Activated CD8-positive, alpha-beta memory T cell treated with anti-CD3 and anti-CD28 coated beads, Interleukin-2, amount 10 ng/mL, durations not matched to agents 7 days and 5 days (primary cell): ENCODE data around the gene ENAM. TPM values are rescaled to one million over a fixed set of nuclear protein-coding genes. Genes with fewer than 3 reads are reported as not detected.

Experiments used
- ATAC-seq: fragments of 150-1000 bp; cut with Tn5 transposase; one replicate; pipeline ENCODE4 v1.10.0; 2021; ENCODE audit warnings: moderate library complexity
- CTCF ChIA-PET: fragments of 350-600 bp; sonication (Branson Sonifier 250); formaldehyde crosslinking; loops from one replicate; lab custom pipeline; 2021; ENCODE audit warnings: antibody characterized with exemption; lab: Charles Lee
- DNase-seq: peaks from one replicate; pipeline ENCODE4 v3.0.0-alpha.2; 2020
- H3K27ac Mint-ChIP-seq: one replicate; pipeline ENCODE4 v1.8.0; 2021; ENCODE audit warnings: mild to moderate bottlenecking, mixed read lengths
- H3K27me3 Mint-ChIP-seq: one replicate; pipeline ENCODE4 v1.8.0; 2021; ENCODE audit warnings: mixed read lengths
- H3K36me3 Mint-ChIP-seq: one replicate; pipeline ENCODE4 v1.8.0; 2021; ENCODE audit warnings: mild to moderate bottlenecking, mixed read lengths
- H3K4me1 Mint-ChIP-seq: one replicate; pipeline ENCODE4 v1.8.0; 2021; ENCODE audit warnings: mixed read lengths
- H3K4me3 Mint-ChIP-seq: one replicate; pipeline ENCODE4 v1.8.0; 2021; ENCODE audit warnings: mild to moderate bottlenecking, moderate library complexity, mixed read lengths
- H3K9me3 Mint-ChIP-seq: one replicate; pipeline ENCODE4 v1.8.0; 2022; ENCODE audit warnings: low read depth, mixed read lengths
- total RNA-seq, 2 experiments: library from RNA; stranded (reverse); gene quantifications; one replicate each; pipeline ENCODE4 v1.2.3, GENCODE V29; 2021

Gene ENAM
- not detected for total RNA-seq

GRCh38 chr4:70628444-70628843 lies at the start of gene ENAM:
Gene ENAM, plus strand, starts transcription at chr4:70628744. Its CDS starts 757 bp downstream, at chr4:70629501.
- H3K9me3 Mint-ChIP-seq, result no peaks in the 10 kb centered on the region
- ATAC-seq, result no peak
- no peaks in the 10 kb centered on the region for H3K36me3 Mint-ChIP-seq
- peaks cover 5% of the 10 kb centered on the region for H3K4me1 Mint-ChIP-seq
- no peak within 1 kb of the TSS for H3K4me3 Mint-ChIP-seq
- H3K27ac Mint-ChIP-seq, result no peak within 1 kb of the TSS
- DNase-seq, result no peak
- CTCF ChIA-PET, result interaction anchor here (1.7 kb wide), 1 partner anchor 9 kb away, joined by 5 read pairs; no protein-coding TSS in a partner anchor
- H3K27me3 Mint-ChIP-seq, result peaks cover 7% of the 10 kb centered on the region

DNA sequence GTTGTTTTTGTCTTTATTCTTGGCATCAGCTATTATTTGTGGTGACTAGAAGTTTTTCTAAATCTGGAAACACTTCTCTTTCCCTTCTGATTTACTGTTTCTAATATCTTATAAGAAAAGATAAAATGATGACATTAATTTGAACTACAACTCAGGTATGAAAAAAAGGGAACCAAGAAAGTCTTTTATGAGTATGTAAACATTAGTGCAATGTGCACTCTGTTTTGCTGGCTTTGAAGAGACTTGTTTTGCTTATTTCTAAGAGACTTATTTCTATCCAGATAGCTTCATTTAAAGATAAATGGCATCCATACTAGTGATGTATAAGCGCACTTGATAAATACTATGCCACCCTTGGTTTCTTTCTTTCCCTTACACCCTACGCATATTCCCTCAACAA lies 46.6 kb upstream of the ENAM start:
- H3K27ac Mint-ChIP-seq, result no peak overlapping the region
- no peak overlapping the region for H3K4me3 Mint-ChIP-seq
- H3K27me3 Mint-ChIP-seq, result peaks cover 2% of the 10 kb centered on the region
- DNase-seq, result no peak
- no peak for ATAC-seq
- H3K4me1 Mint-ChIP-seq, result no peaks in the 10 kb centered on the region
- H3K36me3 Mint-ChIP-seq, result no peaks in the 10 kb centered on the region
- peaks cover 2% of the 10 kb centered on the region for H3K9me3 Mint-ChIP-seq
- CTCF ChIA-PET, result no interaction called here

DNA sequence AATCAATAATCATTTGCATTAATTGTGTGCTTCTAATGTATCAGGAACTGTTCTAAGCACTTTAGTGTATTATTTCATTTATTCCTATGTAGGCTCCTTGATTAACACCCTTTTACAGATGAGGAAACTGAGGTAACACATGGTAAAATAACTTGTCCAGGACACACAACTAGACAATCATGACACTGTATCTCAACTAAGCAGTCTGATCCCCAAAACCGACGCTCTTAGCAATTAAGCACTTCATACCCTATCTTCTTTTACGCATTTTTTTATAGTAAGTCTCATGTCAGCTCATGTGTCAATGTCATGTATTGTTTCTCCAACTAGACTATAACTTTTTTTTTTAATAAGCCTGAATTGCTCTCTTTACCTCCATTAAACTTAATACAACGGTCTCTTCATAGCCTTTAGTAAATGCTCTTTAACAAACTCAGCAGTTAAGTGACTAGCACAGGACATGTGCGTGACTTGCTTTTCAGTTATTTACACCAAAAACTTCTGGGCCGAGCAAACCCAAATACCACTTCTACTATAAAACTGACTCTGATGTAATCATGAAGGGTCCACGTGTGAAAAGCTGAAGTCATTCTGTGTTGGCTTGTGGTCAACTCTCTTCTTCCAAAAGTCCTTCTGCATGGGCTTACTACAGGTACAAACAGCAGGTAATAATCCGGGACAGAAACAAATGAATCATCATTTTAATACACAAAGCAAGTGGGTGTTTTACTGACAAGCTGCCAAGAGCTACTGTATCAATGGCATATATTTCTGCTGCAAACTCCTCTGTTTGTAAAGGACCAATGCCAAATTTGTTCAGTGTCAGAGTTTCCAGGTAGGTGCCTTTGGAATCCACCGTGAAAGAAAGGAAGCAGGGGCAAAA lies 44.4 kb upstream of the ENAM start:
- Mint-ChIP-seq H3K27ac (no peak overlapping the region), H3K4me1 (no peaks in the 10 kb centered on the region), H3K36me3 (no peaks in the 10 kb centered on the region), H3K27me3 (peaks cover 2% of the 10 kb centered on the region), H3K4me3 (no peak overlapping the region), H3K9me3 (no peaks in the 10 kb centered on the region)
- DNase-seq (no peak), ATAC-seq (no peak)
- CTCF ChIA-PET, result no interaction called here

GRCh38 chr4:70586841-70587240 lies 41.7 kb upstream of the ENAM start:
- ATAC-seq (no peak), DNase-seq (no peak)
- CTCF ChIA-PET, result no interaction called here
- Mint-ChIP-seq H3K4me1 (no peaks in the 10 kb centered on the region), H3K27ac (no peak overlapping the region), H3K9me3 (no peaks in the 10 kb centered on the region), H3K36me3 (no peaks in the 10 kb centered on the region), H3K27me3 (no peaks in the 10 kb centered on the region), H3K4me3 (no peak overlapping the region)

GRCh38 chr4:70589785-70590184 lies 38.8 kb upstream of the ENAM start:
- Mint-ChIP-seq H3K4me1 (no peaks in the 10 kb centered on the region), H3K27ac (no peak overlapping the region), H3K4me3 (no peak overlapping the region), H3K9me3 (no peaks in the 10 kb centered on the region), H3K27me3 (no peaks in the 10 kb centered on the region), H3K36me3 (no peaks in the 10 kb centered on the region)
- CTCF ChIA-PET, result no interaction called here
- no peak for ATAC-seq
- no peak for DNase-seq

DNA sequence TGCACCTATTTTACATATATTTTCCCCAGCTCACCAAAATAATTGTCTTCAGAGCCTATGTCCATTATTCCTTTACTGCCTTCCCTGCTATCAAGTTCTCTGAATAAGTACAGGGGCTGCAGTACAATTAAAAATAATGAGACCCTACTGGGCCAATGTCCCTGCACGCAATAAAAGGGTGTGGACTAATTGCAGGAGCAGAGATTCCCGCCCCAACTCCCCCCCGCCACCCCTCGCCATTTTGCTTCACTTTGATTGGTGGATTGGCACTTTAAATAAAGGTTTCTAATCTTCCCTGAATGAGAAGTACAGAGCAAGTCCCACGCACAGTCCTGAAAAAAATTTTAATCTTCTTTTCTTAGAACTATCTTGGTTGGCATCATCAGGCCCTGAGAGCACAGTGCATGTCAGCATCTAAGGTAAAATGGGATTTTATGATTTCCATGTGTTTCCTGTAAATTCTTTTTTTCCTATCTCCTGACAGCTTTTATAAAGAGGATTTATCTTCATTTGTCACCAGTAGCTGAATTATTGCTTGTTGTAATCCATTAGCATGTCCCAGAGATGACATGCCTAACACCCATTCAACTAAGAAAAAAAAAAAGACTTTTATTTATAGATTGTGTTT lies 36.5 kb upstream of the ENAM start, which contains the start of gene AMBN:
AMBN (plus strand) TSS at position 302 of the 628 bp plus-strand sequence; CDS start at position 405, 103 bp downstream.
- H3K36me3 Mint-ChIP-seq, result no peaks in the 10 kb centered on the region
- no peak for ATAC-seq
- H3K27ac Mint-ChIP-seq, result no peak within 1 kb of the TSS
- no peak for DNase-seq
- peaks cover 4% of the 10 kb centered on the region for H3K27me3 Mint-ChIP-seq
- H3K4me3 Mint-ChIP-seq, result no peak within 1 kb of the TSS
- CTCF ChIA-PET, result no interaction called here
- no peaks in the 10 kb centered on the region for H3K4me1 Mint-ChIP-seq
- H3K9me3 Mint-ChIP-seq, result no peaks in the 10 kb centered on the region

GRCh38 chr4:70594196-70594595 lies 34.3 kb upstream of the ENAM start:
- DNase-seq (no peak), ATAC-seq (no peak)
- H3K4me3 Mint-ChIP-seq, result no peak overlapping the region
- peaks cover 4% of the 10 kb centered on the region for H3K27me3 Mint-ChIP-seq
- CTCF ChIA-PET, result no interaction called here
- H3K4me1 Mint-ChIP-seq, result no peaks in the 10 kb centered on the region
- H3K9me3 Mint-ChIP-seq, result no peaks in the 10 kb centered on the region
- no peaks in the 10 kb centered on the region for H3K36me3 Mint-ChIP-seq
- no peak overlapping the region for H3K27ac Mint-ChIP-seq

- CTCF ChIA-PET, result interaction anchor here (1.3 kb wide), 1 partner anchor 1702 kb away, joined by 3 read pairs; no protein-coding TSS in a partner anchor
- Mint-ChIP-seq H3K9me3 (no peaks in the 10 kb centered on the region), H3K27me3 (peaks cover 11% of the 10 kb centered on the region), H3K36me3 (no peaks in the 10 kb centered on the region), H3K27ac (no peak overlapping the region), H3K4me3 (no peak overlapping the region), H3K4me1 (no peaks in the 10 kb centered on the region)
- no peak for DNase-seq
- no peak for ATAC-seq
These were observed 28.2 kb upstream of the ENAM start for GRCh38 chr4:70600305-70600704.

- no peak overlapping the region for H3K4me3 Mint-ChIP-seq
- CTCF ChIA-PET, result interaction anchor here (1.3 to 1.4 kb wide), 2 partner anchors 51 to 1702 kb away, joined by 3 to 4 read pairs; no protein-coding TSS in a partner anchor
- H3K27me3 Mint-ChIP-seq, result peaks cover 11% of the 10 kb centered on the region
- no peaks in the 10 kb centered on the region for H3K4me1 Mint-ChIP-seq
- H3K36me3 Mint-ChIP-seq, result no peaks in the 10 kb centered on the region
- no peaks in the 10 kb centered on the region for H3K9me3 Mint-ChIP-seq
- H3K27ac Mint-ChIP-seq, result no peak overlapping the region
- ATAC-seq (peak; percentile 23), DNase-seq (no peak)
These were observed 27.6 kb upstream of the ENAM start for GRCh38 chr4:70600977-70601376.

GRCh38 chr4:70601422-70602039 lies 27.0 kb upstream of the ENAM start:
- ATAC-seq, result peak; percentile 91
- Mint-ChIP-seq H3K4me3 (no peak overlapping the region), H3K27me3 (peaks cover 11% of the 10 kb centered on the region), H3K9me3 (no peaks in the 10 kb centered on the region), H3K4me1 (no peaks in the 10 kb centered on the region), H3K27ac (no peak overlapping the region), H3K36me3 (no peaks in the 10 kb centered on the region)
- DNase-seq, result peak; percentile 82
- CTCF ChIA-PET, result interaction anchor here (0.7 to 1.7 kb wide), 5 partner anchors 12 to 1701 kb away, joined by 3 to 4 read pairs (median 4); partner anchors contain the start of gene UTP3

- H3K27me3 Mint-ChIP-seq, result peaks cover 11% of the 10 kb centered on the region
- ATAC-seq, result no peak
- H3K36me3 Mint-ChIP-seq, result no peaks in the 10 kb centered on the region
- DNase-seq, result no peak
- CTCF ChIA-PET, result no interaction called here
- no peak overlapping the region for H3K27ac Mint-ChIP-seq
- H3K9me3 Mint-ChIP-seq, result no peaks in the 10 kb centered on the region
- H3K4me3 Mint-ChIP-seq, result no peak overlapping the region
- no peaks in the 10 kb centered on the region for H3K4me1 Mint-ChIP-seq
These were observed 24.7 kb upstream of the ENAM start for GRCh38 chr4:70603856-70604255.

GRCh38 chr4:70606459-70606858 lies 22.1 kb upstream of the ENAM start:
- CTCF ChIA-PET, result no interaction called here
- H3K4me3 Mint-ChIP-seq, result no peak overlapping the region
- no peak overlapping the region for H3K27ac Mint-ChIP-seq
- DNase-seq (no peak), ATAC-seq (no peak)
- H3K9me3 Mint-ChIP-seq, result no peaks in the 10 kb centered on the region
- no peaks in the 10 kb centered on the region for H3K4me1 Mint-ChIP-seq
- H3K36me3 Mint-ChIP-seq, result no peaks in the 10 kb centered on the region
- H3K27me3 Mint-ChIP-seq, result peaks cover 11% of the 10 kb centered on the region

DNA sequence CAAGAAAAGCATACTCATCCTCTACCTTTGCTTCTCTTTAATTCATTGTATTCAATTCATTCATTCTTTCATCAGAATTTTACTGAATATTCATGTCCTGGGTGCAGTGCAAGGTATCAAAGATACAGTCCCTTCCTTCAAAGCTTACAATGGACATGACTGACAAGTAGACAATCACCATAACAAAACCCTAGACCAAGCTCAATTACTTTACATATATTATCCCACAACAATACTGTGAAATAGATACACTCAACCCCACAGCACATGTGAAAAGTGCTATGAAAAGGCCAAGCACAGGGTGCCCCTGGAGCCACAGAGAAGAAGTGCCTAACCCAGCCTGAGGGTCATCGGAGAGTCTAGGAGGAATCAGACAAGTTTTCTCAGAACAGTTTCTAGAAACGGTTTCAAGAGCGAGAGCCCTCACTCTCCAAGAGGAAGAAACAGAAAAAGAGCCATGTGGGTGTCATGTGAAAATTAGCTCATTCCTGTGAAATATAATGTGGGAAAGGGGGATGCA lies 21.1 kb upstream of the ENAM start:
- peaks cover 15% of the 10 kb centered on the region for H3K27me3 Mint-ChIP-seq
- ATAC-seq (no peak), DNase-seq (no peak)
- no peaks in the 10 kb centered on the region for H3K36me3 Mint-ChIP-seq
- no peaks in the 10 kb centered on the region for H3K9me3 Mint-ChIP-seq
- CTCF ChIA-PET, result interaction anchor here (1.4 kb wide), 1 partner anchor 577 kb away, joined by 3 read pairs; no protein-coding TSS in a partner anchor
- H3K27ac Mint-ChIP-seq, result no peak overlapping the region
- H3K4me3 Mint-ChIP-seq, result no peak overlapping the region
- H3K4me1 Mint-ChIP-seq, result no peaks in the 10 kb centered on the region
